IMR-90 (cell line): Measurements from ENCODE around the gene ZNF385B. TPM values are rescaled to one million over a fixed set of nuclear protein-coding genes. Genes with fewer than 3 reads are reported as not detected.

ENCODE experiments used
- ATAC-seq: fragments of 200-7000 bp; cut with Tn5 transposase; 2 replicates; pipeline ENCODE4 v1.9.1; 2020; ENCODE audit warnings: low read depth, mild to moderate bottlenecking, moderate library complexity
- BruUV-seq: library from RNA; stranded (reverse); fragments of 400-500 nt; replicated peaks from 2 replicates; lab custom pipeline; 2021; lab: Mats Ljungman, UMichigan
- CTCF ChIA-PET: fragments of 300-600 bp; formaldehyde crosslinking; extraction: SDS; loops from one replicate; lab custom pipeline; 2021; ENCODE audit warnings: antibody characterized with exemption; lab: Yijun Ruan, JAX
- POLR2A ChIA-PET: fragments of 300-600 bp; sonication (Branson Sonifier 250); formaldehyde crosslinking; loops from one replicate; lab custom pipeline; 2022; ENCODE audit warnings: antibody characterized with exemption; ENCODE audit not compliant: unreplicated experiment; lab: Charles Lee
- DNase-seq: peaks from one replicate; pipeline ENCODE4 v3.0.0; 2013
- H2AFZ ChIP-seq: replicated peaks from 2 replicates; pipeline ENCODE3; 2013; ENCODE audit warnings: low read length, mild to moderate bottlenecking; ENCODE audit not compliant: poor library complexity
- H2AK5ac ChIP-seq: 2 replicates; pipeline ENCODE4 v1.6.1; 2013; ENCODE audit warnings: low read depth, low read length, inconsistent platforms
- H2AK9ac ChIP-seq: replicated peaks from 2 replicates; pipeline ENCODE3; 2013; ENCODE audit warnings: mild to moderate bottlenecking, low read depth, low read length, moderate library complexity; ENCODE audit not compliant: poor library complexity
- H2BK120ac ChIP-seq: 2 replicates; pipeline ENCODE4 v1.6.1; 2013; ENCODE audit warnings: low read depth, low read length, inconsistent platforms
- H2BK15ac ChIP-seq: 3 replicates; pipeline ENCODE4 v1.6.1; 2013; ENCODE audit warnings: low read depth, low read length, inconsistent platforms
- H2BK20ac ChIP-seq: 2 replicates; pipeline ENCODE4 v1.6.1; 2013; ENCODE audit warnings: low read depth, mild to moderate bottlenecking, inconsistent platforms, low read length, moderate library complexity
- H2BK5ac ChIP-seq: 2 replicates; pipeline ENCODE4 v1.6.1; 2013; ENCODE audit warnings: mild to moderate bottlenecking, low read depth, low read length, inconsistent platforms; ENCODE audit not compliant: poor library complexity, severe bottlenecking
- H3K14ac ChIP-seq: replicated peaks from 2 replicates; pipeline ENCODE4 v1.6.1; 2013; ENCODE audit warnings: low read depth, low read length, inconsistent platforms
- H3K18ac ChIP-seq: 2 replicates; pipeline ENCODE4 v1.6.1; 2013; ENCODE audit warnings: low read depth, low read length, control low read depth
- H3K23ac ChIP-seq: 2 replicates; pipeline ENCODE4 v1.6.1; 2013; ENCODE audit warnings: low read depth, low read length, inconsistent platforms
- H3K27ac ChIP-seq: 2 replicates; pipeline ENCODE4 v1.5.1; 2013; ENCODE audit warnings: mild to moderate bottlenecking, control low read depth, low read length; ENCODE audit not compliant: insufficient read depth
- H3K27me3 ChIP-seq: 2 replicates; pipeline ENCODE4 v1.6.1; 2013; ENCODE audit warnings: low read length; ENCODE audit not compliant: control insufficient read depth, insufficient read depth
- H3K36me3 ChIP-seq: 2 replicates; pipeline ENCODE4 v1.6.1; 2013; ENCODE audit warnings: low read length, mixed read lengths; ENCODE audit not compliant: control insufficient read depth, insufficient read depth
- H3K4ac ChIP-seq: 2 replicates; pipeline ENCODE4 v1.6.1; 2013; ENCODE audit warnings: low read depth, low read length, inconsistent platforms
- H3K4me1 ChIP-seq: 2 replicates; pipeline ENCODE4 v1.6.1; 2013; ENCODE audit warnings: low read length, mixed read lengths; ENCODE audit not compliant: control insufficient read depth, insufficient read depth
- H3K4me2 ChIP-seq: 2 replicates; pipeline ENCODE4 v1.6.1; 2013; ENCODE audit warnings: low read depth, mild to moderate bottlenecking, control low read depth, low read length, moderate library complexity
- H3K4me3 ChIP-seq: 2 replicates; pipeline ENCODE4 v1.5.1; 2013; ENCODE audit warnings: low read depth, mild to moderate bottlenecking, control low read depth, low read length, moderate library complexity; ENCODE audit not compliant: insufficient read depth
- H3K56ac ChIP-seq: 2 replicates; pipeline ENCODE4 v1.6.1; 2013; ENCODE audit warnings: low read length, inconsistent platforms; ENCODE audit not compliant: insufficient read depth; ENCODE audit errors: extremely low read depth
- H3K79me1 ChIP-seq, 2 experiments: 2 replicates each; pipeline ENCODE4 v1.6.1; 2013; ENCODE audit warnings: low read length in 2 of 2, inconsistent platforms in 1 of 2, low read depth in 1 of 2
- H3K9ac ChIP-seq: 2 replicates; pipeline ENCODE4 v1.6.1; 2013; ENCODE audit warnings: low read depth, low read length, control low read depth
- H3K9me1 ChIP-seq: 2 replicates; pipeline ENCODE4 v1.6.1; 2013; ENCODE audit warnings: low read length, inconsistent platforms; ENCODE audit not compliant: insufficient read depth
- H3K9me3 ChIP-seq: 2 replicates; pipeline ENCODE4 v1.6.1; 2013; ENCODE audit warnings: low read length; ENCODE audit not compliant: control insufficient read depth, insufficient read depth
- H4K20me1 ChIP-seq: 2 replicates; pipeline ENCODE4 v1.6.1; 2013; ENCODE audit warnings: low read length, inconsistent platforms; ENCODE audit not compliant: insufficient read depth
- H4K5ac ChIP-seq: 2 replicates; pipeline ENCODE4 v1.6.1; 2013; ENCODE audit warnings: mild to moderate bottlenecking, low read depth, low read length, control low read depth
- H4K8ac ChIP-seq, 2 experiments: 2 replicates each; pipeline ENCODE4 v1.6.1; 2013; ENCODE audit warnings: low read depth in 2 of 2, low read length in 2 of 2, control low read depth in 1 of 2, inconsistent platforms in 1 of 2
- H4K91ac ChIP-seq: 2 replicates; pipeline ENCODE4 v1.6.1; 2013; ENCODE audit warnings: low read depth, low read length, inconsistent platforms; ENCODE audit not compliant: insufficient read depth
- MAZ ChIP-seq: IDR thresholded peaks from 2 replicates; pipeline ENCODE4 v1.6.1; 2012; ENCODE audit warnings: low read depth, mild to moderate bottlenecking, low read length, improper control_type of control experiment, moderate library complexity, borderline replicate concordance
- NFE2L2 ChIP-seq: fragments of 150-350 bp; IDR thresholded peaks from 2 replicates; pipeline ENCODE4 v1.6.1; 2016; ENCODE audit warnings: low read depth, mild to moderate bottlenecking, low read length
- RAD21 ChIP-seq: IDR thresholded peaks from 2 replicates; pipeline ENCODE4 v1.6.1; 2012; ENCODE audit warnings: low read length, improper control_type of control experiment
- USF2 ChIP-seq: fragments of 150-350 bp; IDR thresholded peaks from 2 replicates; pipeline ENCODE4 v1.6.1; 2017; ENCODE audit warnings: mild to moderate bottlenecking, antibody characterized with exemption, low read length, low read depth
- WGBS, 2 experiments: methylation state at CpG; one replicate each; pipeline versions ENCODE4 v1.1.5 to v1.1.7; 2013; ENCODE audit warnings: missing lambda C conversion rate in 2 of 2; ENCODE audit not compliant: insufficient read length in 1 of 2; ENCODE audit errors: extremely low coverage in 2 of 2; 5-methylcytosine and 5-hydroxymethylcytosine counted together
- dilution Hi-C: fragments of 300-500 bp; cut with HindIII; formaldehyde crosslinking; loops from one replicate; pipeline ENCODE4 v1.14.3; 2018; ENCODE audit warnings: low sequenced_read_pairs; ENCODE audit not compliant: unreplicated experiment
- in situ Hi-C: fragments of 300-500 bp; cut with MboI; formaldehyde crosslinking; loops from 3 replicates; pipeline ENCODE4 v1.14.3; 2019; ENCODE audit warnings: low sequenced_read_pairs, inconsistent platforms, mixed read lengths
- intact Hi-C: fragments of 100-400 bp; cut with micrococcal nuclease; formaldehyde crosslinking; loops from 2 replicates; pipeline ENCODE4 v1.10.0; 2022
- polyA plus RNA-seq, 3 experiments: library from polyadenylated mRNA; depleted of rRNA; stranded (reverse); fragments of >200 nt; gene quantifications; 2 replicates each; pipeline ENCODE4 v1.2.3, GENCODE V29; 2012; ENCODE audit warnings: low replicate concordance in 1 of 3
- total RNA-seq: library from RNA; depleted of rRNA; stranded (reverse); fragments of >200 nt; gene quantifications from 2 replicates; pipeline ENCODE4 v1.2.3, GENCODE V29; 2012

The ZNF385B gene
- total and polyA plus RNA-seq, 2 of the 4 experiments (the other 2 are of a cell fraction) = not detected

DNA sequence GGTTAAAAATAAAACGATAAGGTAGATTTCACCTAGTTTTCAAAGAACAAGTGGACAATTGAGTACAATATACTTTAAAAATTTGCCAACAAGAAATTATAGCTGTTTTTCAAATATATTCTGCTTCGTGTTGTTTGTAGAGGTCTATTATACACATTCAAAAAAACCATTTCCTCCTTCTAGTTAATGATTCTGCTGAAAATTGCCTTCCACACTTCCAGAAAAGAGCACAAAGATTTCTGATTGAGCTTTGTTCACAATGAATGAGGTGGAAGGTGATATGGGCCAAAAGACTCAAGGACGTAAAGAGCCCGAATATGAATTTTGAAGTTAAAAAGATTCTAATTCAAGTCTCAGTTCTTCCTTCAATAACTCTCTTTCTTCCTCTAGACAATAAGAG, 319.8 kb downstream of the ZNF385B start:
- no peaks in the 10 kb centered on the region for H3K4me1 ChIP-seq
- H3K79me1 ChIP-seq = no peaks in the 10 kb centered on the region
- no peak overlapping the region for H2AFZ ChIP-seq
- H3K27ac ChIP-seq = no peak overlapping the region
- H2BK15ac ChIP-seq = no peak overlapping the region
- no peak overlapping the region for H3K56ac ChIP-seq
- H3K18ac ChIP-seq = no peak overlapping the region
- POLR2A ChIA-PET = no interaction called here
- H3K9me3 ChIP-seq = peaks cover 2% of the 10 kb centered on the region
- WGBS, 2 experiments = no CpG with 5 or more reads among the region's 4 CpGs
- H4K5ac ChIP-seq = no peak overlapping the region
- H3K9ac ChIP-seq = no peak overlapping the region
- H2BK5ac ChIP-seq = no peak overlapping the region
- H4K20me1 ChIP-seq = no peaks in the 10 kb centered on the region
- intact Hi-C loops = no loop called here
- H3K9me1 ChIP-seq = no peaks in the 10 kb centered on the region
- H3K4ac ChIP-seq = no peak overlapping the region
- no peak overlapping the region for H3K14ac ChIP-seq
- H2AK9ac ChIP-seq = no peak overlapping the region
- H3K27me3 ChIP-seq = no peaks in the 10 kb centered on the region
- H3K36me3 ChIP-seq = no peaks in the 10 kb centered on the region
- H4K91ac ChIP-seq = no peak overlapping the region
- ATAC-seq (no peak), DNase-seq (no peak)
- dilution Hi-C loops = no loop called here
- in situ Hi-C loops = no loop called here
- no peak overlapping the region for H3K4me3 ChIP-seq
- H3K4me2 ChIP-seq = no peak overlapping the region
- H2BK20ac ChIP-seq = no peak overlapping the region
- no peak overlapping the region for H2BK120ac ChIP-seq
- no peak overlapping the region for H4K8ac ChIP-seq
- TF ChIP-seq USF2 (no peak), RAD21 (no peak), MAZ (no peak), NFE2L2 (no peak)
- H2AK5ac ChIP-seq = no peak overlapping the region
- CTCF ChIA-PET = no interaction called here
- no TSS peak for BruUV-seq
- no peak overlapping the region for H3K23ac ChIP-seq
